ENCODE measurements around the gene RRAS2.

The RRAS2 gene

GRCh38 chr11:14323118-14323676, 35.8 kb downstream of the RRAS2 start:
- Histone ChIP-seq H3F3A (ENCODE audit: insufficient read depth, low read length) (no peaks in the 10 kb centered on the region), H3K79me2 (ENCODE audit: low read length) (no peaks in the 10 kb centered on the region)
- DNase-seq = no peak

GRCh38 chr11:14322510-14322909, 36.5 kb downstream of the RRAS2 start:
- H3K9me3 ChIP-seq (replicated peaks; ENCODE audit: insufficient read depth, low read length) = no peaks in the 10 kb centered on the region
- H3K27ac ChIP-seq (ENCODE audit: low read length) = no peak overlapping the region
- H3K4me1 ChIP-seq (ENCODE audit: low read length) = 0 out of 2 replicates have a peak, but pooled peaks cover 7% of the 10 kb centered on the region
- no peak overlapping the region for H2AFZ ChIP-seq (ENCODE audit: low read length)
- no peak overlapping the region for H3K4me2 ChIP-seq (ENCODE audit: low read depth, low read length)
- H3K36me3 ChIP-seq (replicated peaks; ENCODE audit: insufficient read depth, low read length) = no peaks in the 10 kb centered on the region
- H3K9ac ChIP-seq (ENCODE audit: low read length) = no peak overlapping the region
- H3K9me2 ChIP-seq (replicated peaks; ENCODE audit: insufficient read depth, low read length) = no peaks in the 10 kb centered on the region
- no peaks in the 10 kb centered on the region for H3K79me2 ChIP-seq (ENCODE audit: low read length)
- no peak for DNase-seq
- no peaks in the 10 kb centered on the region for H4K20me1 ChIP-seq (ENCODE audit: insufficient read depth, low read length)
- H3F3A ChIP-seq (ENCODE audit: insufficient read depth, low read length) = no peaks in the 10 kb centered on the region
- TF ChIP-seq EZH2 (optimal IDR thresholded peaks at IDR 0.05; ENCODE audit: low read depth, low read length) = no peak
- no peaks in the 10 kb centered on the region for H3K27me3 ChIP-seq (replicated peaks; ENCODE audit: insufficient read depth, low read length)
- no peak overlapping the region for H3K4me3 ChIP-seq (ENCODE audit: low read length)

More at GRCh38 chr11:14323118-14323676, 35.8 kb downstream of the RRAS2 start:
- H2AFZ ChIP-seq (ENCODE audit: low read length) = no peak overlapping the region
- no peaks in the 10 kb centered on the region for H3K9me2 ChIP-seq (replicated peaks; ENCODE audit: insufficient read depth, low read length)
- no peaks in the 10 kb centered on the region for H4K20me1 ChIP-seq (ENCODE audit: insufficient read depth, low read length)
- H3K4me2 ChIP-seq (ENCODE audit: low read depth, low read length) = no peak overlapping the region
- H3K4me3 ChIP-seq (ENCODE audit: low read length) = no peak overlapping the region
- TF ChIP-seq EZH2 (optimal IDR thresholded peaks at IDR 0.05; ENCODE audit: low read depth, low read length) (no peak), CTCF (IDR thresholded peaks at IDR 0.05; ENCODE audit: low read length) (no peak), EZH2phosphoT487 (IDR thresholded peaks at IDR 0.05; ENCODE audit: low read length) (no peak)
- H3K9me3 ChIP-seq (replicated peaks; ENCODE audit: insufficient read depth, low read length) = no peaks in the 10 kb centered on the region
- H3K36me3 ChIP-seq (replicated peaks; ENCODE audit: insufficient read depth, low read length) = no peaks in the 10 kb centered on the region
- no peak overlapping the region for H3K9ac ChIP-seq (ENCODE audit: low read length)
- 0 out of 2 replicates have a peak, but pooled peaks cover 7% of the 10 kb centered on the region for H3K4me1 ChIP-seq (ENCODE audit: low read length)
- no peaks in the 10 kb centered on the region for H3K27me3 ChIP-seq (replicated peaks; ENCODE audit: insufficient read depth, low read length)
- H3K27ac ChIP-seq (ENCODE audit: low read length) = no peak overlapping the region

- Histone ChIP-seq H3K9me3 (replicated peaks; ENCODE audit: insufficient read depth, low read length) (no peaks in the 10 kb centered on the region), H3K9ac (ENCODE audit: low read length) (no peak overlapping the region), H3K27ac (ENCODE audit: low read length) (no peak overlapping the region), H3K36me3 (replicated peaks; ENCODE audit: insufficient read depth, low read length) (no peaks in the 10 kb centered on the region), H4K20me1 (ENCODE audit: insufficient read depth, low read length) (no peaks in the 10 kb centered on the region), H3K27me3 (replicated peaks; ENCODE audit: insufficient read depth, low read length) (no peaks in the 10 kb centered on the region), H3K4me3 (ENCODE audit: low read length) (no peak overlapping the region), H3K79me2 (ENCODE audit: low read length) (no peaks in the 10 kb centered on the region), H3F3A (ENCODE audit: insufficient read depth, low read length) (no peaks in the 10 kb centered on the region), H3K4me1 (ENCODE audit: low read length) (0 out of 2 replicates have a peak, but pooled peaks cover 7% of the 10 kb centered on the region), H2AFZ (ENCODE audit: low read length) (no peak overlapping the region), H3K4me2 (ENCODE audit: low read depth, low read length) (0 out of 2 replicates have a peak overlapping the region, but pooled peaks have one; percentile 1), H3K9me2 (replicated peaks; ENCODE audit: insufficient read depth, low read length) (no peaks in the 10 kb centered on the region)
- TF ChIP-seq CTCF (IDR thresholded peaks at IDR 0.05; ENCODE audit: low read length) = no peak
- no peak for TF ChIP-seq EZH2 (optimal IDR thresholded peaks at IDR 0.05; ENCODE audit: low read depth, low read length)
- no peak for TF ChIP-seq EZH2phosphoT487 (IDR thresholded peaks at IDR 0.05; ENCODE audit: low read length)
- DNase-seq = peak; percentile 50
Measured at GRCh38 chr11:14320020-14320419, 39.0 kb downstream of the RRAS2 start.

GRCh38 chr11:14318581-14318981, 40.4 kb downstream of the RRAS2 start:
- TF ChIP-seq CTCF (IDR thresholded peaks at IDR 0.05; ENCODE audit: low read length) = no peak
- no peak for TF ChIP-seq EZH2phosphoT487 (IDR thresholded peaks at IDR 0.05; ENCODE audit: low read length)
- TF ChIP-seq EZH2 (optimal IDR thresholded peaks at IDR 0.05; ENCODE audit: low read depth, low read length) = no peak
- no peaks in the 10 kb centered on the region for H3K27me3 ChIP-seq (replicated peaks; ENCODE audit: insufficient read depth, low read length)
- no peaks in the 10 kb centered on the region for H3K9me3 ChIP-seq (replicated peaks; ENCODE audit: insufficient read depth, low read length)
- H3K27ac ChIP-seq (ENCODE audit: low read length) = no peak overlapping the region
- 0 out of 2 replicates have a peak, but pooled peaks cover 7% of the 10 kb centered on the region for H3K4me1 ChIP-seq (ENCODE audit: low read length)
- DNase-seq = no peak
- no peaks in the 10 kb centered on the region for H3K79me2 ChIP-seq (ENCODE audit: low read length)
- H2AFZ ChIP-seq (ENCODE audit: low read length) = no peak overlapping the region
- no peaks in the 10 kb centered on the region for H3K36me3 ChIP-seq (replicated peaks; ENCODE audit: insufficient read depth, low read length)
- no peak overlapping the region for H3K9ac ChIP-seq (ENCODE audit: low read length)
- H4K20me1 ChIP-seq (ENCODE audit: insufficient read depth, low read length) = no peaks in the 10 kb centered on the region
- no peaks in the 10 kb centered on the region for H3F3A ChIP-seq (ENCODE audit: insufficient read depth, low read length)
- no peak overlapping the region for H3K4me3 ChIP-seq (ENCODE audit: low read length)
- H3K9me2 ChIP-seq (replicated peaks; ENCODE audit: insufficient read depth, low read length) = no peaks in the 10 kb centered on the region
- no peak overlapping the region for H3K4me2 ChIP-seq (ENCODE audit: low read depth, low read length)
